Mucosa of gallbladder (tissue), 1 donor: ENCODE measurements around the gene NKAIN2. TPM values are rescaled to one million over a fixed set of nuclear protein-coding genes. Genes with fewer than 3 reads are reported as not detected.

ENCODE experiments used
- total RNA-seq: library from RNA; stranded (reverse); gene quantifications from one replicate; pipeline ENCODE4 v1.2.1, GENCODE V29; 2021
- donor health status: DM: no; HTN: no; CAD: no.

Gene NKAIN2
- total RNA-seq, 1 donor from 2014 or later: 0.29 TPM

Other genes with a start within 250 kb of the NKAIN2 start
- 0.23 TPM for gene TRDN, start 166.9 kb upstream of the NKAIN2 start, total RNA-seq